PC-3 (cell line): ENCODE data around the gene DNAH3.
"Not testable (repeated sequence)": the region's sequence is repeated elsewhere in the genome, so short reads cannot be mapped to it uniquely, and the experiment has no call there.

Source experiments
- CTCF ChIP-seq: fragments of 300-600 bp; sonication (generic); conservative IDR thresholded peaks from 2 replicates; pipeline ENCODE4 v1.5.1; 2017; ENCODE audit warnings: antibody characterized with exemption, low read depth, mild to moderate bottlenecking, low read length
- EZH2 ChIP-seq: fragments of 300-600 bp; sonication (generic); IDR thresholded peaks from one replicate; pipeline ENCODE4 v1.6.1; 2017; ENCODE audit warnings: antibody characterized with exemption, mild to moderate bottlenecking, low read length; ENCODE audit not compliant: unreplicated experiment

GRCh38 chr16:20945575-20945875, 205.1 kb downstream of the DNAH3 start:
- not testable (repeated sequence) for TF ChIP-seq CTCF, EZH2
